ENCODE measurements around the gene AFAP1L1. TPM values are rescaled to one million over a fixed set of nuclear protein-coding genes. Genes with fewer than 3 reads are reported as not detected.

Gene AFAP1L1
- total RNA-seq, 1 donor from 2014 or later = 8.4 TPM

- no peak for DNase-seq (ENCODE audit: low spot score)
These were observed 76.9 kb downstream of the AFAP1L1 start for GRCh38 chr5:149348518-149348917.

DNA sequence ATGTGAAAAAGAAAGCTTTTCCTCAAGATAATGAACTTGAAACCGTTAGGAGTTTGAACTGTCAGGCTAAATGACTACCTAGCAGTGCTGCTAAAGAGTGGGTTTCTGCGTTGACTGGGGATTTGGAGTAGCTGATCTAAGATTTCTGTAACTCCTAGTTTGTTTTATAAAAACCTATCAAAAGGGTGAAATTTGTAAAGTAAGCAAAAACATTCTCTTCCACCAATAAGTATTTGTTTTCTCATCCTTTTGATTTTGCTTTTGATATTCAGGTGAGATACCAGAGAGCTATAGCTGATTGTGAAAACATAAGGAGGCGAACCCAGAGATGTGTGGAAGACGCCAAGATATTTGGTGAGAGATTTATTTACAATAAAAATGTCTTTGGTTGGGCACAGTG lies 77.7 kb downstream of the AFAP1L1 start:
- DNase-seq (ENCODE audit: low spot score) = no peak

DNA sequence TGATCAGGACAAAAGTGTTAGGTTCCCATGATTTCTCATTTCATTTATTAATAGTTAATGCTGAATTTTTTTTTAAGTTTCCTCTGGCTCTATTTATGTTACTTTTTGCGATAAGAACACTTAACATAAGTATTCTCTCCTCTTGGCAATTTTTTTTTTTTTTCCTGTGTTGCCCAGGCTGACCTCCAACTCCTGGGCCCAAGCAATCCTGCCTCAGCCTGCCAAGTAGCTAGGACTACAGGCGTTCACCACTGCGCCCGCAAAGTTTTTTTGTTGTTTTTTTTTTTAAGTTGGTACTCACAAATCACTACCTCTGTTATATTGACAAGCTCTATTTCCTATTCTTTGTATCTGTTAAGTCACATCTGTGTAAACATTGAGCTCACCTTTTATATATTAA lies 80.5 kb downstream of the AFAP1L1 start:
- DNase-seq (ENCODE audit: low spot score) = no peak

- DNase-seq (ENCODE audit: low spot score) = no peak
These were observed 82.3 kb downstream of the AFAP1L1 start for GRCh38 chr5:149353911-149354310.

- no peak for DNase-seq (ENCODE audit: low spot score)
These were observed 84.0 kb downstream of the AFAP1L1 start for GRCh38 chr5:149355688-149356087.

DNA sequence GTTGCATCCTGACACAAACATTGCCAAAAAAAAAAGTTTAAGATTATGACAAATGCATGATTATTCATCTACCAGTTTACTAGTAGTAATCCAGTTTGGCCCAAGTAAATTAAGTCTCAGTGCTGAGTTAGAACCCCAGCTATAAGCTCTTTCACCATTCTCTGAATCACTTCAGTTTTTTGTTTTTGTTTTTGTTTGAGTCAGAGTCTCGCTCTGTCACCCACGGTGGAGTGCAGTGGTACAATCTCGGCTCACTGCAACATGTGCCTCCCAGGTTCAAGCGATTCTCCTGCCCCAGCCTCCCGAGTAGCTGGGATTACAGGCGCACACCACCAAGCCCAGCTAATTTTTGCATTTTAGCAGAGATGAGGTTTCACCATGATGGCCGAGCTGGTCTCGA lies 84.7 kb downstream of the AFAP1L1 start:
- DNase-seq (ENCODE audit: low spot score) = no peak

- DNase-seq (ENCODE audit: low spot score) = peak; percentile 95
These were observed 86.0 kb downstream of the AFAP1L1 start, which contains the start of gene PCYOX1L for GRCh38 chr5:149357370-149358293. PCYOX1L (plus strand) TSS chr5:149358046; CDS start chr5:149358069, 23 bp downstream.

DNA sequence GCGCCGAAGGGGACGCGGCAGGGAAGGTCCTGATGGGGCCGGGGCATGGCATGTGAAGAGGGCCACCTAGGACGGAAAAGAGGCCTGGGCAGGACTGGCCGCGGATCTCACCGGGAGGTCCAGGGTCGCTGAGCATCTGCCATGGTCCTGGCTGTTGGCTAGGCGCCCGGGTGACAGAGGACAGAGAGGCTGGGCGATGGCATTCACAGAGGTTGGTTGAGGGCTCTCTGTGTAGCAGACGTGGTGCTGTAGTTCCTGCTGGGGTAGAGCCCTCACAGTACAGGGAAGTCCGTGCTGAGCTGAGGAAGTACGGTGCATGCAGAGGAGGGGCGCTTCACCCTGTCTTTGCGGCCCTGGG lies 86.6 kb downstream of the AFAP1L1 start:
- DNase-seq (ENCODE audit: low spot score) = no peak

GRCh38 chr5:149358868-149359495 lies 87.3 kb downstream of the AFAP1L1 start:
- no peak for DNase-seq (ENCODE audit: low spot score)

DNA sequence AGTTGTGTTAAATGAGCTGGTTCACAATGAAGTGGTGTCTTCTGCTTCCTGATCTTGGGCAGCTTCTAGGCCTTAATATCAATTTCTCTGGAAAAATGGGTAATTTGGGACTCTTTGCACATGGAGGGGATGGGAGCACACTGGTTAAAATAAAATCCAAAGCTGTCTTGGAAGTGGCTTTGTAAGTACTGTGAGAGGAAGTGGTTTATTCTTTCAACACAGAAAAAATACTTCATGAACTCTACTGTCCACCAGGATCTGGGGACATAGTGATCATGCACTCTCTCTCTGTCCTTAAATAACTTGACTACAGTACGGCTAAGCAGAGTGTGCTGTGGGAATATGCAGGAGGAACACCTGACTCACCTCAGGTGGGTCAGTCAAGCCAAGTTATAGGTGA lies 88.6 kb downstream of the AFAP1L1 start:
- no peak for DNase-seq (ENCODE audit: low spot score)

GRCh38 chr5:149362541-149362940 lies 90.9 kb downstream of the AFAP1L1 start:
- DNase-seq (ENCODE audit: low spot score) = no peak

GRCh38 chr5:149363358-149363757 lies 91.7 kb downstream of the AFAP1L1 start:
- DNase-seq (ENCODE audit: low spot score) = no peak

- DNase-seq (ENCODE audit: low spot score) = no peak
These were observed 92.3 kb downstream of the AFAP1L1 start for GRCh38 chr5:149363936-149364335.

DNA sequence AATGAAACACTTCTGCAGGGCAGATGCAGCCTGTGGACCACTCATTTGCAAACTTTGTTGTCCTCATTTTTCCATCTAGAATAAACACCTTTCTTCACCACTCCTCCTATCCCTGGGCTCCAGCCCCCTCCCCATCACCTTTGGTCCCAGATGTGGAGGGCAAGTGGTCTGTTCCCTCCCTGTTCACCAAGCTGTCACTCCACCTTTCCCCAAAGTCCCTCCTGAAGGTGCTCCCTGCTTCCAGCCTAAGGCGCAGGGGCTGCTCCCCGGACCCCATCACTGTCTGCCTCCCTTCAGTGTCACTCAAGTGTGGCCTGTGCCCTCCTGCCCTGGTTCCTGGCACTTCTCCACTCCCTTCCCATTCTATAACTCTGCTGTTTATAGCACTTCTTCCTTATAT lies 93.1 kb downstream of the AFAP1L1 start:
- DNase-seq (ENCODE audit: low spot score) = no peak

- no peak for DNase-seq (ENCODE audit: low spot score)
These were observed 93.8 kb downstream of the AFAP1L1 start for GRCh38 chr5:149365418-149365817.

DNA sequence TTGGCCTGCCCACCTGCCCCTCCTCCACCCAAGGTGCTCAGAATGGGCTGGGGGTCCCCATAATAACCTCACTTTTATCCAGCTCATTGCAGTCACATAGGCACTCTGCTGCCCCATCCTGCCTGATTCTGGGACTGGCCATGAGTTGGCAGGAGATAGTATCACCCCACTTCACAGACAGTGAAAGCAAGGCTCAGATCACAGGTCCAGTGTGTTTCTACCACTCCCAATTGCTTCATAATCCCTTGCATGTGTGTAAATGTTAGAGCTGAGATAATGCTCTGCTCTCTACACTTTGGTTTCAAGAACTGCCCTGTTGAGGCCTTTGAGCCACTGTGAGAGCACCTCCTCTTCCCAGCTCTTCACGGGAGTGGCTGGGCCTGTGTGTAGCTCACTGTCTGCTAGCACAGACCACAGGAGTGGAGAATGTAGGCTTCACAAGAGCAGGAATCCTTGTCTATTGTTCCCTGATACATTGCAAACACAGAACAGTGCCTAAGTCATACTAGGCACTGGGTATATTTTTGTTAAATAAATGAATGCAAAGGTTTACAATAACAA lies 94.6 kb downstream of the AFAP1L1 start:
- DNase-seq (ENCODE audit: low spot score) = no peak

DNA sequence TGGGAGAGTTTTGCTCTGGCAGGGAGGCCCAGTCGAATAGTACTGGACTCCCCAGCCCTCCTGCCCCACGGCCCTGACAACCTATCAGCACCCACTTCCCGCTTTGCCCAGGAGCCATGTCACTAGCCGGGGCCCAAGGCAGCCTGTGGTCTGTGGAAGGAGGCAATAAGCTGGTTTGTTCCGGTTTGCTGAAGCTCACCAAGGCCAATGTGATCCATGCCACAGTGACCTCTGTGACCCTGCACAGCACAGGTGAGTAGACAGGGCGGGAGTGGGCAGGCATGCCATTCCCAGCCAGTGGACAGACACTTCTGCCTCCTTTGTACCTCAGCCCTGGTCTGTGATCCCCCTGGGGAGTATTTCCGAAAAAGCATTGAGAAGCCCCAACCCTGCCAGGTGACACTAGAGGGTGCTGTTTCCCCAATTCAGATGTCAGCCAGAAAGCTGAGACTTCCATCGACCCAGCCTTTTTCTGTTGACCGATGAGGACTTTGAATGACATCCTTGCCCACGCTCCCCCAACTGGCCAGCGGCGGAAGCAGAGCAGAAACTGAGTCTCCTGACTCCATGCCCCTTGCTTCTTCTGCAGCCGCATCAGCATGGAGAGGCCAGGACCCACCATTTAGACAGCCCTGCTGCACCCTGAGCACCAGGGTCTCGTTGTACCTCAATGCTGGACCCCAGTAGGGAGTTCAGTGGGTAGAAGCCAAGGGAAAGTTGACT lies 95.8 kb downstream of the AFAP1L1 start:
- DNase-seq (ENCODE audit: low spot score) = peak; percentile 74

- DNase-seq (ENCODE audit: low spot score) = no peak
These were observed 96.5 kb downstream of the AFAP1L1 start for GRCh38 chr5:149367972-149368645.

DNA sequence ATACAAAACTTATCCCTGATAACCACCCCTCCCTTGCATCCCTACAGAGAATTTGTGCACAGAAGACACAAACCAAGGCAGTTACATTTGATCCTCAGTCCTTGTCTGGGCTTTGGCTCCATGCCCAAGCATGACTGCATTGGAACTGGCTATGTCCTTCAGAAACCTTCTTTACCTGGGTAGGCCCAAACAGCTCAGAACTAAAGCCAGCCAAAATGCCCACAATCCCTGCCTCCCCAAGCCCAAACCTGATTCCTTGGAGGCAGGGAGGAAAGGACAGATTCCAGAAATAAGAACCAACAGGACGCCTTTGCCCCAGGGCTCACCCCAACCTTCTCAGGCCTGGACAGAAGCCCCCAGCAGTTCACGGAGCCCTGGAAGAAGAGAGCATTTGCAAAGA lies 99.2 kb downstream of the AFAP1L1 start:
- DNase-seq (ENCODE audit: low spot score) = no peak

- peak; percentile 62 for DNase-seq (ENCODE audit: low spot score)
These were observed 99.8 kb downstream of the AFAP1L1 start for GRCh38 chr5:149371296-149371962.

Data from ureter (tissue), 1 donor.